CD4-positive, CD25-positive, alpha-beta regulatory T cell (primary cell): ENCODE data around the gene SS18L1. TPM values are rescaled to one million over a fixed set of nuclear protein-coding genes. Genes with fewer than 3 reads are reported as not detected.

Experiments used
- ATAC-seq, 2 donors: fragments of 150-1000 bp; cut with Tn5 transposase; one replicate each; pipeline ENCODE4 v1.10.0; 2021; ENCODE audit warnings: low read depth in 2 of 2, moderate number of reproducible peaks in 2 of 2, moderate library complexity in 1 of 2
- DNase-seq, 3 donors: peaks; one replicate each; pipeline versions ENCODE4 v3.0.0 to v3.0.0-alpha.2; 2012 to 2022; ENCODE audit warnings: mixed read lengths in 1 of 3
- H3K27ac ChIP-seq: one replicate; pipeline ENCODE4 v1.7.0; 2013; ENCODE audit warnings: mild to moderate bottlenecking, low read length; ENCODE audit not compliant: insufficient read depth, poor library complexity, severe bottlenecking
- H3K27me3 ChIP-seq: one replicate; pipeline ENCODE4 v1.7.0; 2013; ENCODE audit warnings: low read length; ENCODE audit not compliant: control insufficient read depth, insufficient read depth
- H3K36me3 ChIP-seq: one replicate; pipeline ENCODE4 v1.7.0; 2013; ENCODE audit warnings: mild to moderate bottlenecking, low read length, moderate library complexity; ENCODE audit not compliant: control insufficient read depth, insufficient read depth
- H3K4me1 ChIP-seq: 2 replicates; pipeline ENCODE4 v1.7.0; 2013; ENCODE audit warnings: mild to moderate bottlenecking, low read length; ENCODE audit not compliant: insufficient read depth, control insufficient read depth, poor library complexity, severe bottlenecking
- H3K4me3 ChIP-seq: one replicate; pipeline ENCODE4 v1.7.0; 2013; ENCODE audit warnings: low read depth, mild to moderate bottlenecking, low read length, moderate library complexity
- H3K9me3 ChIP-seq, 2 experiments: 1 replicate in 1 of 2; 2 replicates in 1 of 2; pipeline ENCODE4 v1.7.0; 2013; ENCODE audit warnings: low read length in 2 of 2, mild to moderate bottlenecking in 1 of 2, moderate library complexity in 1 of 2; ENCODE audit not compliant: control insufficient read depth in 2 of 2
- H3K27ac Mint-ChIP-seq, 3 donors: one replicate each; pipeline ENCODE4 v1.8.0; 2020 to 2022; ENCODE audit warnings: mild to moderate bottlenecking in 3 of 3, mixed read lengths in 3 of 3, moderate library complexity in 2 of 3
- H3K27me3 Mint-ChIP-seq: one replicate; pipeline ENCODE4 v1.8.0; 2022; ENCODE audit warnings: mild to moderate bottlenecking, mixed read lengths
- H3K36me3 Mint-ChIP-seq: one replicate; pipeline ENCODE4 v1.8.0; 2020; ENCODE audit warnings: mixed read lengths
- H3K4me1 Mint-ChIP-seq, 4 donors: one replicate each; pipeline ENCODE4 v1.8.0; 2020 to 2022; ENCODE audit warnings: mixed read lengths in 4 of 4, mild to moderate bottlenecking in 1 of 4
- H3K4me3 Mint-ChIP-seq, 4 donors: one replicate each; pipeline ENCODE4 v1.8.0; 2020 to 2022; ENCODE audit warnings: mild to moderate bottlenecking in 4 of 4, mixed read lengths in 4 of 4, moderate library complexity in 3 of 4
- H3K9me3 Mint-ChIP-seq, 7 donors: one replicate each; pipeline ENCODE4 v1.8.0; 2020 to 2022; ENCODE audit warnings: mixed read lengths in 7 of 7, mild to moderate bottlenecking in 3 of 7, moderate library complexity in 2 of 7
- polyA plus RNA-seq, 4 donors: library from polyadenylated mRNA; unstranded; fragments of 300-500 nt; fragmentation: Illumina TruSeq; gene quantifications; one replicate each; pipeline ENCODE4 v1.2.3, GENCODE V29; 2021
- total RNA-seq: library from RNA; stranded (reverse); gene quantifications from one replicate; pipeline ENCODE4 v1.2.3, GENCODE V29; 2022

SS18L1 gene
- total and polyA plus RNA-seq, 5 donors from 2014 or later: 0.39 to 21.0 (median 0.81) TPM

- Mint-ChIP-seq H3K27me3 (peaks cover 23% of the 10 kb centered on the region), H3K27ac (no peak overlapping the region)
- H3K36me3 ChIP-seq: no peaks in the 10 kb centered on the region
Measured at GRCh38 chr20:62222266-62222850, 78.8 kb downstream of the SS18L1 start.

GRCh38 chr20:62222972-62223371, 79.4 kb downstream of the SS18L1 start:
- Mint-ChIP-seq H3K27me3 (peaks cover 23% of the 10 kb centered on the region), H3K36me3 (no peaks in the 10 kb centered on the region), H3K4me3 (no peak overlapping the region), H3K9me3 (peaks cover 0 to 2% (median 0%) of the 10 kb centered on the region in 7 donors), H3K4me1 (peaks cover 0 to 2% (median 0%) of the 10 kb centered on the region in 4 donors), H3K27ac (no peak overlapping the region)
- DNase-seq (no peak), ATAC-seq (no peak)
- Histone ChIP-seq H3K4me1 (peaks cover 11% of the 10 kb centered on the region), H3K27me3 (no peaks in the 10 kb centered on the region), H3K4me3 (no peak overlapping the region), H3K27ac (no peak overlapping the region), H3K36me3 (no peaks in the 10 kb centered on the region), H3K9me3 (no peaks in the 10 kb centered on the region)

More at GRCh38 chr20:62222266-62222850, 78.8 kb downstream of the SS18L1 start:
- H3K27ac ChIP-seq: no peak overlapping the region
- Mint-ChIP-seq H3K36me3 (no peaks in the 10 kb centered on the region), H3K4me1 (peaks cover 0 to 4% (median 0%) of the 10 kb centered on the region in 4 donors), H3K9me3 (peaks cover 0 to 2% (median 0%) of the 10 kb centered on the region in 7 donors), H3K4me3 (no peak overlapping the region)
- no peak overlapping the region for H3K4me3 ChIP-seq
- H3K9me3 ChIP-seq: no peaks in the 10 kb centered on the region
- ATAC-seq: no peak
- peaks cover 11% of the 10 kb centered on the region for H3K4me1 ChIP-seq
- DNase-seq: no peak
- H3K27me3 ChIP-seq: no peaks in the 10 kb centered on the region

GRCh38 chr20:62223571-62223970, 80.0 kb downstream of the SS18L1 start:
- no peak for DNase-seq
- H3K4me1 Mint-ChIP-seq: peaks cover 0 to 2% (median 0%) of the 10 kb centered on the region in 4 donors

GRCh38 chr20:62224113-62224855, 80.7 kb downstream of the SS18L1 start:
- Mint-ChIP-seq H3K4me3 (no peak overlapping the region), H3K27ac (no peak overlapping the region), H3K4me1 (peaks cover 0 to 2% (median 0%) of the 10 kb centered on the region in 4 donors), H3K36me3 (no peaks in the 10 kb centered on the region), H3K9me3 (peaks cover 0 to 2% (median 0%) of the 10 kb centered on the region in 7 donors), H3K27me3 (peaks cover 17% of the 10 kb centered on the region)
- H3K36me3 ChIP-seq: no peaks in the 10 kb centered on the region
- H3K4me3 ChIP-seq: no peak overlapping the region
- H3K27ac ChIP-seq: no peak overlapping the region
- no peaks in the 10 kb centered on the region for H3K27me3 ChIP-seq
- no peaks in the 10 kb centered on the region for H3K9me3 ChIP-seq
- DNase-seq (no peak), ATAC-seq (no peak)
- peaks cover 8% of the 10 kb centered on the region for H3K4me1 ChIP-seq

More at GRCh38 chr20:62223571-62223970, 80.0 kb downstream of the SS18L1 start:
- H3K4me3 ChIP-seq: no peak overlapping the region
- H3K4me1 ChIP-seq: peaks cover 11% of the 10 kb centered on the region
- Mint-ChIP-seq H3K4me3 (no peak overlapping the region), H3K9me3 (peaks cover 0 to 2% (median 0%) of the 10 kb centered on the region in 7 donors), H3K36me3 (no peaks in the 10 kb centered on the region), H3K27ac (no peak overlapping the region), H3K27me3 (peaks cover 23% of the 10 kb centered on the region)
- no peak for ATAC-seq
- no peaks in the 10 kb centered on the region for H3K36me3 ChIP-seq
- H3K27ac ChIP-seq: no peak overlapping the region
- H3K27me3 ChIP-seq: no peaks in the 10 kb centered on the region
- H3K9me3 ChIP-seq: no peaks in the 10 kb centered on the region

- Histone ChIP-seq H3K27me3 (no peaks in the 10 kb centered on the region), H3K36me3 (no peaks in the 10 kb centered on the region), H3K4me3 (no peak overlapping the region), H3K27ac (no peak overlapping the region), H3K9me3 (no peaks in the 10 kb centered on the region), H3K4me1 (peaks cover 4% of the 10 kb centered on the region)
- ATAC-seq (no peak), DNase-seq (no peak)
- peaks cover 0 to 2% (median 0%) of the 10 kb centered on the region in 4 donors for H3K4me1 Mint-ChIP-seq
- no peak overlapping the region for H3K27ac Mint-ChIP-seq
- H3K4me3 Mint-ChIP-seq: no peak overlapping the region
- H3K27me3 Mint-ChIP-seq: peaks cover 17% of the 10 kb centered on the region
- no peaks in the 10 kb centered on the region for H3K36me3 Mint-ChIP-seq
- peaks cover 0 to 2% (median 0%) of the 10 kb centered on the region in 7 donors for H3K9me3 Mint-ChIP-seq
Measured at GRCh38 chr20:62225026-62225425, 81.5 kb downstream of the SS18L1 start.

GRCh38 chr20:62225820-62226635, 82.5 kb downstream of the SS18L1 start:
- Mint-ChIP-seq H3K9me3 (peaks cover 0 to 2% (median 0%) of the 10 kb centered on the region in 7 donors), H3K27me3 (peaks cover 11% of the 10 kb centered on the region), H3K27ac (no peak overlapping the region), H3K4me1 (peaks cover 0 to 1% (median 0%) of the 10 kb centered on the region in 4 donors), H3K36me3 (no peaks in the 10 kb centered on the region), H3K4me3 (no peak overlapping the region)
- H3K9me3 ChIP-seq: no peaks in the 10 kb centered on the region
- H3K36me3 ChIP-seq: no peaks in the 10 kb centered on the region
- no peaks in the 10 kb centered on the region for H3K4me1 ChIP-seq
- no peaks in the 10 kb centered on the region for H3K27me3 ChIP-seq
- no peak overlapping the region for H3K4me3 ChIP-seq
- ATAC-seq (no peak), DNase-seq (no peak)
- no peak overlapping the region for H3K27ac ChIP-seq

GRCh38 chr20:62226707-62227590, 83.4 kb downstream of the SS18L1 start:
- Histone ChIP-seq H3K27me3 (no peaks in the 10 kb centered on the region), H3K4me3 (no peak overlapping the region), H3K36me3 (no peaks in the 10 kb centered on the region), H3K4me1 (no peaks in the 10 kb centered on the region), H3K27ac (no peak overlapping the region), H3K9me3 (no peaks in the 10 kb centered on the region)
- no peaks in the 10 kb centered on the region for H3K36me3 Mint-ChIP-seq
- no peaks in the 10 kb centered on the region for H3K4me1 Mint-ChIP-seq
- ATAC-seq: no peak
- H3K27me3 Mint-ChIP-seq: peaks cover 5% of the 10 kb centered on the region
- no peak overlapping the region for H3K27ac Mint-ChIP-seq
- DNase-seq: no peak
- no peak overlapping the region for H3K4me3 Mint-ChIP-seq
- H3K9me3 Mint-ChIP-seq: peaks cover 0 to 2% (median 0%) of the 10 kb centered on the region in 7 donors
